Right lobe of liver (tissue), 4 donors: Measurements from ENCODE around the gene DGKE.

Experiments
- CTCF ChIP-seq, 4 donors: fragments of 200-600 bp in 3 of 4; fragments of 450-650 bp in 1 of 4; IDR thresholded peaks; one replicate each; pipeline versions ENCODE4 v1.5.1 to v1.8.0; 2016 to 2022; ENCODE audit warnings: antibody characterized with exemption in 4 of 4, mild to moderate bottlenecking in 2 of 4
- POLR2A ChIP-seq: fragments of 450-650 bp; IDR thresholded peaks from one replicate; pipeline ENCODE4 v1.6.1; 2017; ENCODE audit warnings: antibody characterized with exemption, mild to moderate bottlenecking
- donor health status: DM: no; HTN: no; CAD: no.
- donor health status: DM: no; HTN: no; CAD: no.
- donor health status: DM: no; HTN: yes; CAD: no.

- no peak for TF ChIP-seq POLR2A
- TF ChIP-seq CTCF (IDR thresholded peaks at IDR 0.05): no peak
Measured at GRCh38 chr17:56830726-56831368, 3.1 kb upstream of the DGKE start.
